ENCODE data around the gene RBAK. TPM values are rescaled to one million over a fixed set of nuclear protein-coding genes. Genes with fewer than 3 reads are reported as not detected.

Gene RBAK
- total RNA-seq, 2 experiments from 2014 or later: 7.4 to 18.5 TPM

GRCh38 chr7:5077740-5078139, 32.1 kb downstream of the RBAK start:
- Histone ChIP-seq H3K4me2 (ENCODE audit: low read length) (no peak overlapping the region), H3K9me2 (ENCODE audit: insufficient read depth, low read length) (no peaks in the 10 kb centered on the region), H3K4me3 (ENCODE audit: low read depth, low read length, poor library complexity, severe bottlenecking) (no peak overlapping the region), H4K20me1 (ENCODE audit: insufficient read depth, low read length) (no peaks in the 10 kb centered on the region), H3K4me1 (ENCODE audit: insufficient read depth, low read length, poor library complexity, severe bottlenecking) (no peaks in the 10 kb centered on the region), H3K36me3 (ENCODE audit: insufficient read depth, low read length) (no peaks in the 10 kb centered on the region), H3K9me3 (ENCODE audit: low read length) (no peaks in the 10 kb centered on the region), H2AFZ (ENCODE audit: low read length) (no peak overlapping the region), H3K27ac (ENCODE audit: low read depth, low read length, poor library complexity, severe bottlenecking) (no peak overlapping the region), H3K79me2 (ENCODE audit: insufficient read depth, low read depth, low read length) (no peaks in the 10 kb centered on the region)
- POLR2A ChIA-PET: no interaction called here
- intact Hi-C loops (cut with micrococcal nuclease; ENCODE audit: unreplicated experiment): no loop called here
- CTCF ChIA-PET (ENCODE audit: unreplicated experiment): no interaction called here
- TF ChIP-seq EZH2phosphoT487 (IDR thresholded peaks at IDR 0.05; ENCODE audit: borderline replicate concordance, low read depth, low read length) (no peak), CTCF (conservative IDR thresholded peaks at IDR 0.05; ENCODE audit: low read length) (no peak)
- no peak for DNase-seq (ENCODE audit: low spot score)
- BruUV-seq (replicated peaks): no TSS peak

- no peak for DNase-seq (ENCODE audit: low spot score)
- BruUV-seq (replicated peaks): no TSS peak
- H2AFZ ChIP-seq (ENCODE audit: low read length): no peak overlapping the region
- H3K4me2 ChIP-seq (ENCODE audit: low read length): no peak overlapping the region
- H3K79me2 ChIP-seq (ENCODE audit: insufficient read depth, low read depth, low read length): no peaks in the 10 kb centered on the region
- intact Hi-C loops (cut with micrococcal nuclease; ENCODE audit: unreplicated experiment): no loop called here
- H3K36me3 ChIP-seq (ENCODE audit: insufficient read depth, low read length): no peaks in the 10 kb centered on the region
- H4K20me1 ChIP-seq (ENCODE audit: insufficient read depth, low read length): no peaks in the 10 kb centered on the region
- H3K9me3 ChIP-seq (ENCODE audit: low read length): no peaks in the 10 kb centered on the region
- H3K4me1 ChIP-seq (ENCODE audit: insufficient read depth, low read length, poor library complexity, severe bottlenecking): no peaks in the 10 kb centered on the region
- POLR2A ChIA-PET: no interaction called here
- TF ChIP-seq CTCF (conservative IDR thresholded peaks at IDR 0.05; ENCODE audit: low read length) (no peak), EZH2phosphoT487 (IDR thresholded peaks at IDR 0.05; ENCODE audit: borderline replicate concordance, low read depth, low read length) (no peak)
- H3K9me2 ChIP-seq (ENCODE audit: insufficient read depth, low read length): no peaks in the 10 kb centered on the region
- H3K4me3 ChIP-seq (ENCODE audit: low read depth, low read length, poor library complexity, severe bottlenecking): no peak overlapping the region
- no peak overlapping the region for H3K27ac ChIP-seq (ENCODE audit: low read depth, low read length, poor library complexity, severe bottlenecking)
- CTCF ChIA-PET (ENCODE audit: unreplicated experiment): no interaction called here
Observed at GRCh38 chr7:5082806-5083205, 37.1 kb downstream of the RBAK start.

- no peaks in the 10 kb centered on the region for H3K9me3 ChIP-seq (ENCODE audit: low read length)
- H3K27ac ChIP-seq (ENCODE audit: low read depth, low read length, poor library complexity, severe bottlenecking): no peak overlapping the region
- H3K4me1 ChIP-seq (ENCODE audit: insufficient read depth, low read length, poor library complexity, severe bottlenecking): no peaks in the 10 kb centered on the region
- intact Hi-C loops (cut with micrococcal nuclease; ENCODE audit: unreplicated experiment): no loop called here
- ChIA-PET POLR2A (no interaction called here), CTCF (ENCODE audit: unreplicated experiment) (no interaction called here)
- H2AFZ ChIP-seq (ENCODE audit: low read length): no peak overlapping the region
- TF ChIP-seq EZH2phosphoT487 (IDR thresholded peaks at IDR 0.05; ENCODE audit: borderline replicate concordance, low read depth, low read length) (no peak), CTCF (conservative IDR thresholded peaks at IDR 0.05; ENCODE audit: low read length) (no peak)
- DNase-seq (ENCODE audit: low spot score): no peak
- no peak overlapping the region for H3K4me2 ChIP-seq (ENCODE audit: low read length)
- no TSS peak for BruUV-seq (replicated peaks)
- no peaks in the 10 kb centered on the region for H3K36me3 ChIP-seq (ENCODE audit: insufficient read depth, low read length)
- no peaks in the 10 kb centered on the region for H4K20me1 ChIP-seq (ENCODE audit: insufficient read depth, low read length)
- no peak overlapping the region for H3K4me3 ChIP-seq (ENCODE audit: low read depth, low read length, poor library complexity, severe bottlenecking)
- no peaks in the 10 kb centered on the region for H3K79me2 ChIP-seq (ENCODE audit: insufficient read depth, low read depth, low read length)
- H3K9me2 ChIP-seq (ENCODE audit: insufficient read depth, low read length): no peaks in the 10 kb centered on the region
Observed at GRCh38 chr7:5083311-5083711, 37.7 kb downstream of the RBAK start.

Data from OCI-LY7 (cell line).